Measurements from ENCODE around the gene GANC. TPM values are rescaled to one million over a fixed set of nuclear protein-coding genes. Genes with fewer than 3 reads are reported as not detected.

The GANC gene
- total and polyA plus RNA-seq, 4 donors: 19.6 to 105 (median 53.6) TPM

GRCh38 chr15:42385980-42386700 lies 113.1 kb downstream of the GANC start:
- H3K4me1 ChIP-seq (ENCODE audit: control insufficient read depth in 5 of 5, insufficient read depth in 5 of 5, low read length in 5 of 5): peaks cover 0 to 17% (median 0%) of the 10 kb centered on the region in 5 donors
- H3K36me3 ChIP-seq (ENCODE audit: control insufficient read depth in 4 of 4, insufficient read depth in 4 of 4, low read length in 4 of 4): peaks cover 0 to 5% (median 0%) of the 10 kb centered on the region in 4 donors
- no peaks in the 10 kb centered on the region for H3K9me3 ChIP-seq (ENCODE audit: control insufficient read depth in 4 of 4, insufficient read depth in 3 of 4, low read length in 3 of 4)
- no peak overlapping the region for H3K4me3 ChIP-seq
- no peak overlapping the region for H3K9ac ChIP-seq (ENCODE audit: insufficient read depth in 1 of 2, low read length in 2 of 2)
- ATAC-seq (ENCODE audit: insufficient read depth, low FRiP score) (no peak), DNase-seq (peak in 2 of 3 donors; percentile 25 to 68)
- TF ChIP-seq CTCF (IDR thresholded peaks at IDR 0.05; ENCODE audit: control extremely low read depth, extremely low read depth): no peak
- H3K27me3 ChIP-seq (ENCODE audit: control insufficient read depth in 3 of 3, insufficient read depth in 3 of 3, low read length in 2 of 3): no peaks in the 10 kb centered on the region
- WGBS, 2 donors: 59 to 65% methylated on average over 12 of the region's 12 CpGs
- H3K27ac ChIP-seq (ENCODE audit: low read depth in 1 of 2, low read length in 1 of 2): peak overlapping the region in 1 of 2 donors; percentile 71

- peaks cover 0 to 17% (median 0%) of the 10 kb centered on the region in 5 donors for H3K4me1 ChIP-seq (ENCODE audit: control insufficient read depth in 5 of 5, insufficient read depth in 5 of 5, low read length in 5 of 5)
- WGBS, 2 donors: 53% methylated on average over 8 of the region's 8 CpGs
- TF ChIP-seq CTCF (IDR thresholded peaks at IDR 0.05; ENCODE audit: control extremely low read depth, extremely low read depth): no peak
- no peak overlapping the region for H3K4me3 ChIP-seq
- peak in 1 of 3 donors; percentile 19 for DNase-seq
- peaks cover 0 to 7% (median 0%) of the 10 kb centered on the region in 4 donors for H3K36me3 ChIP-seq (ENCODE audit: control insufficient read depth in 4 of 4, insufficient read depth in 4 of 4, low read length in 4 of 4)
- H3K9ac ChIP-seq (ENCODE audit: insufficient read depth in 1 of 2, low read length in 2 of 2): no peak overlapping the region
- ATAC-seq (ENCODE audit: insufficient read depth, low FRiP score): no peak
- H3K27ac ChIP-seq (ENCODE audit: low read depth in 1 of 2, low read length in 1 of 2): no peak overlapping the region
- H3K9me3 ChIP-seq (ENCODE audit: control insufficient read depth in 4 of 4, insufficient read depth in 3 of 4, low read length in 3 of 4): no peaks in the 10 kb centered on the region
- H3K27me3 ChIP-seq (ENCODE audit: control insufficient read depth in 3 of 3, insufficient read depth in 3 of 3, low read length in 2 of 3): no peaks in the 10 kb centered on the region
These were observed 114.6 kb downstream of the GANC start for GRCh38 chr15:42387603-42388002.

- H3K9ac ChIP-seq (ENCODE audit: insufficient read depth in 1 of 2, low read length in 2 of 2): no peak overlapping the region
- 92 to 93% methylated on average over 11 of the region's 11 CpGs for WGBS, 2 donors
- ATAC-seq (ENCODE audit: insufficient read depth, low FRiP score): no peak
These were observed 119.5 kb downstream of the GANC start for GRCh38 chr15:42392309-42393024.

More at GRCh38 chr15:42392309-42393024, 119.5 kb downstream of the GANC start:
- Histone ChIP-seq H3K27me3 (ENCODE audit: control insufficient read depth in 3 of 3, insufficient read depth in 3 of 3, low read length in 2 of 3) (no peaks in the 10 kb centered on the region), H3K9me3 (ENCODE audit: control insufficient read depth in 4 of 4, insufficient read depth in 3 of 4, low read length in 3 of 4) (no peaks in the 10 kb centered on the region), H3K4me3 (no peak overlapping the region), H3K4me1 (ENCODE audit: control insufficient read depth in 5 of 5, insufficient read depth in 5 of 5, low read length in 5 of 5) (peaks cover 0 to 8% (median 0%) of the 10 kb centered on the region in 5 donors), H3K36me3 (ENCODE audit: control insufficient read depth in 4 of 4, insufficient read depth in 4 of 4, low read length in 4 of 4) (peaks cover 0 to 6% (median 0%) of the 10 kb centered on the region in 4 donors), H3K27ac (ENCODE audit: low read depth in 1 of 2, low read length in 1 of 2) (no peak overlapping the region)
- TF ChIP-seq CTCF (IDR thresholded peaks at IDR 0.05; ENCODE audit: control extremely low read depth, extremely low read depth): no peak
- no peak for DNase-seq

Measured in lung (tissue), 12 donors.